Body of pancreas (tissue), 4 donors: Measurements from ENCODE around the gene SMIM41.

Experiments used
- POLR2A ChIP-seq, 3 donors: fragments of 450-650 bp; IDR thresholded peaks; one replicate each; pipeline ENCODE4 v1.6.1; 2016; ENCODE audit warnings: antibody characterized with exemption in 3 of 3, mild to moderate bottlenecking in 2 of 3
- TF ChIP-seq, protein P1 (sequence below), 7 experiments: fragments of 450-650 bp in 4 of 7; fragments of 200-600 bp in 3 of 7; sonication (generic) in 3 of 7; IDR thresholded peaks; one replicate each; pipeline ENCODE4 v1.5.1; 2016 to 2019; ENCODE audit warnings: antibody characterized with exemption in 7 of 7

DNA sequence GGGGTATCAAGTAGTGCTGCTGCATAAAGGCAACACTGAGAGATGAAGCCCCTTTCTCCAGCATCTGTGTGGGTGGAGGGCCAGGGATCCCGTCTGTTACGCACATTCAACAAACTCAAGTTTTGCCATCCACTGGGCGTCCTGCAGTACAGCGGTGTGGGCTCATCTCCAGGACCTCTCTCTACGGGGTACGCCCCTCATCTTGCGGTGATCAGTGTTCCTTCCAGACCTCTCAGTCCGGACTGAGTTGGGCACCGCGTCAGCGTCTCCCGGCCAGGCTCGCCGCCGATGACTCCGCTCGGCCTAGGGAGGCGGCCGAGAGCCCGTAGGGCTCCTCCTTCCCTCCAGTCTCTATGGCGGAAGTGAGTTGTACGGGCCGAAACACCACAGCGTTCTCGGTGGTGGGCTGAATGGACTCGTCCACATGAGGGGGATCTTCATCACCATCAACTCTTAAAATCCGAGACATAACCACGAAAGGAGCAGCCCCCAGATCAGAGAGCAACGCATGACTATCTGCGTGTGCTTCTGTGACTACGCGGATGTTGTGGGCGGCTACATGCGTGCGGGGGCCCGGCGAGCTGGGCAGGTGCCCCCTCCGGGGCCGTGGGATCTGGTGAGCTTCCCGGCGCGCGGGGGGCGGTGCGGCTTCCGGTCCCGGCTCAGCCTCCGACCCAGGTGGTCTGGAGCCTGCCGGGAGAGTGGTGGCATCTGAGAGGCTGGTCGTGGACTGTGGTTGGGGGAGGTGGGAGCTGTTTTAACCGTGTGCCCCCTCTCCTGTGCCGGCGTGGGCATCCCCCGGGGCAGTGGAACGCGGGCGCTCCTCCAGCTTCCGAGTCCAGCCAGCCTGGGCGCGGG is 9.9 kb upstream of the SMIM41 start, which contains the start of gene ATG101:
- TF ChIP-seq POLR2A (IDR thresholded peaks at IDR 0.05), result peak; percentile 40 to 86 (median 80)
- TF ChIP-seq, protein P1, sequence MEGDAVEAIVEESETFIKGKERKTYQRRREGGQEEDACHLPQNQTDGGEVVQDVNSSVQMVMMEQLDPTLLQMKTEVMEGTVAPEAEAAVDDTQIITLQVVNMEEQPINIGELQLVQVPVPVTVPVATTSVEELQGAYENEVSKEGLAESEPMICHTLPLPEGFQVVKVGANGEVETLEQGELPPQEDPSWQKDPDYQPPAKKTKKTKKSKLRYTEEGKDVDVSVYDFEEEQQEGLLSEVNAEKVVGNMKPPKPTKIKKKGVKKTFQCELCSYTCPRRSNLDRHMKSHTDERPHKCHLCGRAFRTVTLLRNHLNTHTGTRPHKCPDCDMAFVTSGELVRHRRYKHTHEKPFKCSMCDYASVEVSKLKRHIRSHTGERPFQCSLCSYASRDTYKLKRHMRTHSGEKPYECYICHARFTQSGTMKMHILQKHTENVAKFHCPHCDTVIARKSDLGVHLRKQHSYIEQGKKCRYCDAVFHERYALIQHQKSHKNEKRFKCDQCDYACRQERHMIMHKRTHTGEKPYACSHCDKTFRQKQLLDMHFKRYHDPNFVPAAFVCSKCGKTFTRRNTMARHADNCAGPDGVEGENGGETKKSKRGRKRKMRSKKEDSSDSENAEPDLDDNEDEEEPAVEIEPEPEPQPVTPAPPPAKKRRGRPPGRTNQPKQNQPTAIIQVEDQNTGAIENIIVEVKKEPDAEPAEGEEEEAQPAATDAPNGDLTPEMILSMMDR (IDR thresholded peaks at IDR 0.05), result peak; percentile 42 to 91 (median 68)
